HEK293T (cell line): ENCODE data around the gene RHBG.

Source experiments
- BHLHE40 ChIP-seq: fragments of 450-650 bp; IDR thresholded peaks from 2 replicates; pipeline ENCODE4 v1.6.1; 2016; ENCODE audit warnings: mild to moderate bottlenecking, moderate library complexity, borderline replicate concordance
- ELF4 ChIP-seq: fragments of 450-650 bp; IDR thresholded peaks from 2 replicates; pipeline ENCODE4 v1.6.1; 2017; ENCODE audit warnings: antibody characterized with exemption
- FOXA1 ChIP-seq: fragments of 450-650 bp; IDR thresholded peaks from 2 replicates; pipeline ENCODE4 v1.6.1; 2016; ENCODE audit warnings: mild to moderate bottlenecking
- FOXM1 ChIP-seq: fragments of 450-650 bp; IDR thresholded peaks from 2 replicates; pipeline ENCODE4 v1.6.1; 2017; ENCODE audit warnings: mild to moderate bottlenecking, borderline replicate concordance
- HDGF ChIP-seq: fragments of 450-650 bp; IDR thresholded peaks from 2 replicates; pipeline ENCODE4 v1.6.1; 2017; ENCODE audit warnings: antibody characterized with exemption, borderline replicate concordance
- SP1 ChIP-seq: fragments of 450-650 bp; IDR thresholded peaks from 2 replicates; pipeline ENCODE4 v1.6.1; 2017
- SUZ12 ChIP-seq: fragments of 450-650 bp; IDR thresholded peaks from 2 replicates; pipeline ENCODE4 v1.6.1; 2016; ENCODE audit warnings: mild to moderate bottlenecking
- TARDBP ChIP-seq: fragments of 450-650 bp; IDR thresholded peaks from 2 replicates; pipeline ENCODE4 v1.6.1; 2016

- no peak for TF ChIP-seq ELF4
- no peak for TF ChIP-seq SP1
- no peak for TF ChIP-seq SUZ12
- no peak for TF ChIP-seq TARDBP
- no peak for TF ChIP-seq HDGF
- no peak for TF ChIP-seq FOXA1
- no peak for TF ChIP-seq FOXM1
- no peak for TF ChIP-seq BHLHE40
Measured at GRCh38 chr1:156431366-156431765, 62.4 kb downstream of the RHBG start.
